Thoracic aorta (tissue), 2 donors: Measurements from ENCODE around the gene PATZ1. TPM values are rescaled to one million over a fixed set of nuclear protein-coding genes. Genes with fewer than 3 reads are reported as not detected.

Experiments
- ATAC-seq: fragments of 150-250 bp; one replicate; pipeline ENCODE4 v1.8.0; 2017; ENCODE audit warnings: low read depth; ENCODE audit not compliant: insufficient number of reproducible peaks, low FRiP score
- DNase-seq: peaks from one replicate; pipeline ENCODE4 v3.0.0-alpha.2; 2020; ENCODE audit warnings: low spot score
- H3K27ac ChIP-seq, 2 donors: fragments of 200-600 bp; sonication (generic); 1 replicate in 1 of 2; 2 replicates in 1 of 2; pipeline ENCODE4 v1.5.1; 2016; ENCODE audit warnings: mild to moderate bottlenecking in 2 of 2, moderate library complexity in 2 of 2
- H3K27me3 ChIP-seq: fragments of 200-600 bp; sonication (generic); replicated peaks from 2 replicates; pipeline ENCODE4 v1.6.0; 2016; ENCODE audit warnings: mild to moderate bottlenecking; ENCODE audit not compliant: insufficient read depth
- H3K36me3 ChIP-seq: fragments of 200-600 bp; sonication (generic); one replicate; pipeline ENCODE4 v1.5.1; 2016
- H3K4me1 ChIP-seq, 2 donors: fragments of 200-600 bp; sonication (generic); 1 replicate in 1 of 2; 2 replicates in 1 of 2; pipeline versions ENCODE4 v1.5.1 to v1.6.0; 2016; ENCODE audit warnings: low read depth in 2 of 2, mild to moderate bottlenecking in 1 of 2; ENCODE audit not compliant: control insufficient read depth in 1 of 2
- H3K4me3 ChIP-seq: fragments of 200-600 bp; sonication (generic); 2 replicates; pipeline ENCODE4 v1.5.1; 2016; ENCODE audit warnings: mild to moderate bottlenecking
- H3K9me3 ChIP-seq: fragments of 200-600 bp; sonication (generic); 2 replicates; pipeline ENCODE4 v1.5.1; 2016
- total RNA-seq, 2 donors: library from RNA; depleted of rRNA; stranded (reverse); fragments of >200 nt; gene quantifications; one replicate each; pipeline versions ENCODE4 v1.1.0 to v1.2.3, GENCODE V29; 2016
- TF ChIP-seq, protein P1 (sequence below): fragments of 200-600 bp; sonication (generic); IDR thresholded peaks from one replicate; pipeline ENCODE4 v1.5.1; 2019; ENCODE audit warnings: antibody characterized with exemption

The PATZ1 gene
- total RNA-seq, 2 donors from 2014 or later = 14.6 to 15.2 TPM

DNA sequence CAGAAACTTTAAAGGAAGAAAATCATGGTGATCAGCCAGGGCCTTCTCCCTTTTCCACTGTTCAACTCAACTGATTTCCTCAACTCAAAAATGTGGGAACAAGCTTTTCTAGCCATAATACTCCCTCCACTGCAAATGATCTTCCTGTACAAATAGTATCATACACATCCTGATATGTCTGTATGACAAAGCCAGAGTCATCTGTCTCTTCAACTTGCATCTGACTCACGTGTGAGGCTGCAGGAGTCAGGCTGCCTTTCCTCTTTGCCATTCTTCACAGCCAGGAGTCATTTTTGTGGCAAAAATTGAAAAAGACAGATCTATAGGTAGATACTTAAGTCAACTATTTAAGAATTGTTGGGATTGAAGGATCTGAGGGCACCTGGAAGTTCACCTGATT, 13.3 kb downstream of the PATZ1 start:
- Histone ChIP-seq H3K4me3 (no peak overlapping the region), H3K27me3 (no peaks in the 10 kb centered on the region), H3K4me1 (peaks cover 0 to 9% of the 10 kb centered on the region in 2 donors), H3K27ac (no peak overlapping the region), H3K9me3 (no peaks in the 10 kb centered on the region), H3K36me3 (peaks cover 58% of the 10 kb centered on the region)
- ATAC-seq (no peak), DNase-seq (no peak)
- TF ChIP-seq, protein P1, sequence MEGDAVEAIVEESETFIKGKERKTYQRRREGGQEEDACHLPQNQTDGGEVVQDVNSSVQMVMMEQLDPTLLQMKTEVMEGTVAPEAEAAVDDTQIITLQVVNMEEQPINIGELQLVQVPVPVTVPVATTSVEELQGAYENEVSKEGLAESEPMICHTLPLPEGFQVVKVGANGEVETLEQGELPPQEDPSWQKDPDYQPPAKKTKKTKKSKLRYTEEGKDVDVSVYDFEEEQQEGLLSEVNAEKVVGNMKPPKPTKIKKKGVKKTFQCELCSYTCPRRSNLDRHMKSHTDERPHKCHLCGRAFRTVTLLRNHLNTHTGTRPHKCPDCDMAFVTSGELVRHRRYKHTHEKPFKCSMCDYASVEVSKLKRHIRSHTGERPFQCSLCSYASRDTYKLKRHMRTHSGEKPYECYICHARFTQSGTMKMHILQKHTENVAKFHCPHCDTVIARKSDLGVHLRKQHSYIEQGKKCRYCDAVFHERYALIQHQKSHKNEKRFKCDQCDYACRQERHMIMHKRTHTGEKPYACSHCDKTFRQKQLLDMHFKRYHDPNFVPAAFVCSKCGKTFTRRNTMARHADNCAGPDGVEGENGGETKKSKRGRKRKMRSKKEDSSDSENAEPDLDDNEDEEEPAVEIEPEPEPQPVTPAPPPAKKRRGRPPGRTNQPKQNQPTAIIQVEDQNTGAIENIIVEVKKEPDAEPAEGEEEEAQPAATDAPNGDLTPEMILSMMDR = no peak

DNA sequence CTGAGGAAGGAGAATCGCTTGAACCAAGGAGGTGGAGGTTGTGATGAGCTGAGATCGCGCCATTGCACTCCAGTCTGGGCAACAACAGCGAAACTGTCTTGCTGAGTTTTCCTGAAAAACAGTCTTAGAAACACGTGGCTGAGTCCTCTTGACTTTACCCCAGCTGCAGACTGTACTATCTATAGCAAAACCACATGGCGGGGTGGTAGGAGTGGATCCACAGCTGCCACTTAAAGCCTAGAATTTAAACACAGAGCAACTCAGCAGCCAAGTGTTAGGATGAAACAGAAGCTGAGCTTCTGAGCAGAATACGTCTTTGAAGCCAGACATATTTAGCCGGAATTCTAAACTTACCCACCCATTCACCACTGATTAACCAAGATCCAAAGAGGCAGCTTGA, 14.1 kb downstream of the PATZ1 start:
- H3K36me3 ChIP-seq = peaks cover 67% of the 10 kb centered on the region
- no peak for ATAC-seq
- TF ChIP-seq, protein P1 = no peak

DNA sequence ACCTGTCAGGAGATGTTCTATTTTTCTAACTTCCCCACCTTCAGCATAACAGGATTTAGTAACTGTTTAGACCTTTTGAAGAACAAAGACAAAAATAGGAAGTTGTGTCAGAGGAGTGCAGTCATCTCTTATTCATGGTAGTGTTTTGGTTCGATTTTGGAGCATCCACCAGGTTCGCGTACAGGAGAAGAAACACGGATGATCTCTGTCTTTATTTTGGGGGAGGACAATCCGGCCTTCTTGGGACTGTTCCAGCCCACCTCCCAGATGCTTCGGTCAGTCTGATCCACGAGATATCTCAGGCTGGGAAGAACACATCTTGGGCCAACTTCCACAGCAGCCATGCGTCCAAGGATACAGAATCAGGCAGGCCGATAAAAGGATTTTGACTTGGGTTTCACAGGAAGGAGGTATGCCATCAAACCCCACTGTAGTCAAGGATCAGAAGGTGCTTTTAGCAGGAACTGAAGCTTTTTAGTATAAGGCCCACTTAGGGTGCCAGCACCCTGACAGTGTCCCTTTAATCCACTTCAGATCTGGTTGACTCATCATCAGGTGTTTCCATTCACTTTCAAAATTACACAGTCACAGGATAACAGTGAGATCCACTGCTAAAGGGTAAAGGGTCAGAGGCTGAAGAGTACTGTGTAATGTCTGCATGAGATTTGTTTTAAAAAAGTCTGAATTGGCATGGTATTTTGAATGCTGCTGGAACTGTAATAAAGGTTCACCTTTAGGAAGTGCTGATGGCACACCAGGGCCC, 16.5 kb downstream of the PATZ1 start:
- Histone ChIP-seq H3K4me3 (no peak overlapping the region), H3K27me3 (no peaks in the 10 kb centered on the region), H3K27ac (no peak overlapping the region), H3K36me3 (peaks cover 65% of the 10 kb centered on the region), H3K9me3 (no peaks in the 10 kb centered on the region), H3K4me1 (peaks cover 0 to 9% of the 10 kb centered on the region in 2 donors)
- TF ChIP-seq, protein P1 = no peak
- DNase-seq (no peak), ATAC-seq (no peak)

More for the DNA sequence above, 14.1 kb downstream of the PATZ1 start:
- DNase-seq = no peak
- Histone ChIP-seq H3K4me3 (no peak overlapping the region), H3K27me3 (no peaks in the 10 kb centered on the region), H3K9me3 (no peaks in the 10 kb centered on the region), H3K27ac (no peak overlapping the region), H3K4me1 (peaks cover 0 to 9% of the 10 kb centered on the region in 2 donors)

DNA sequence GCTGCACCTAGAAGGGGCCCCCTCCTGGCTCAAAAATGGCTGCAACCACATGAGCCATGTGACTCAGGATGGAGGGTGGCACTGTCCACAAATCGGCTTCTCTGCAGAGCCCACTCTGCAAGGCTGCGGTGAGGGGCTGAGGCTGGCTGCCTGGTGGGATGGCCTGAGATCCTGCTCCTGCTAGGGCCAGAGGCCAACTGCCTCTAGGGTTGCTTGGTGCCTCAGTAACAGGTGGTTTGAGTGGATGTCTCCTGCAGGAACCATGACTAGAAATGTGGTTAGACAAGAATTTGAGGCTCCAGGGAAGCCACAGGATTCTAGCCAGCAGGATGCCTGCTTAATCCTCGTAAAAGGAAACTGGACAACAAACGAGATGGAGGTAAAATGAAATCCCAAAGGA, 17.1 kb downstream of the PATZ1 start:
- Histone ChIP-seq H3K9me3 (no peaks in the 10 kb centered on the region), H3K36me3 (peaks cover 60% of the 10 kb centered on the region), H3K27ac (no peak overlapping the region), H3K4me3 (no peak overlapping the region), H3K27me3 (no peaks in the 10 kb centered on the region), H3K4me1 (peaks cover 0 to 4% of the 10 kb centered on the region in 2 donors)
- ATAC-seq = no peak
- no peak for DNase-seq
- TF ChIP-seq, protein P1 = no peak

DNA sequence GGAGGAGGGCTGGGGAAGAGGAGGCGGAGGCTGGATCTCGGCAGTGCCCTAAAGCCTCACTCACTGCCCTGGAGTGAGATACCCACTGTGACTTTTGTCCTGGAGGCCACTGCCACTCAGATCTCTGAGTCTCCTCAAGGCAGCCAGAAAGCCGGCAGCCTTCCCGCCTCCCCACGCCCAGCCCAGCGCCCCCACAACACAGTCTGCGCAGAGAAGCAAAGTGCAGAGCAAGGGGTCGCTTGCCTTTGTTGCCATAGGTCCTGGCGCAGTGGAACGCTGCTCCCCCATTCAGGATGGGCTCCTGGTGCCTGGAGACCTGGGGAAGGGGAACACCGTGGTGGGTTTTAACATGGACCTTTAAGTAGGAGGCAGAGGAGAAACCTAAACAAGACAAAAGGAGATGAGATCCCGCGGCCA, 17.6 kb downstream of the PATZ1 start:
- no peaks in the 10 kb centered on the region for H3K4me1 ChIP-seq
- no peak overlapping the region for H3K4me3 ChIP-seq
- DNase-seq (no peak), ATAC-seq (no peak)
- H3K27ac ChIP-seq = no peak overlapping the region
- H3K27me3 ChIP-seq = no peaks in the 10 kb centered on the region
- TF ChIP-seq, protein P1 = no peak
- H3K36me3 ChIP-seq = peaks cover 60% of the 10 kb centered on the region
- H3K9me3 ChIP-seq = no peaks in the 10 kb centered on the region
